GM12864 (cell line): ENCODE data around the gene NTF4.

ENCODE experiments used
- DNase-seq: peaks from one replicate; pipeline ENCODE4 v3.0.0-alpha.2; 2011; ENCODE audit warnings: low read depth
- H3K4me3 ChIP-seq: 2 replicates; pipeline ENCODE4 v1.5.1; 2011; ENCODE audit warnings: mild to moderate bottlenecking, low read depth, low read length, control low read depth
- CTCF ChIP-seq: IDR thresholded peaks from 2 replicates; pipeline ENCODE4 v1.5.1; 2011; ENCODE audit warnings: low read depth, mild to moderate bottlenecking, moderate library complexity, low read length, control low read depth, inconsistent platforms; ENCODE audit errors: missing control alignments

Gene NTF4

GRCh38 chr19:49109051-49109450, 44.4 kb upstream of the NTF4 start:
- H3K4me3 ChIP-seq = no peak overlapping the region
- no peak for TF ChIP-seq CTCF
- no peak for DNase-seq

GRCh38 chr19:49107625-49108459, 43.2 kb upstream of the NTF4 start:
- no peak overlapping the region for H3K4me3 ChIP-seq
- no peak for DNase-seq
- TF ChIP-seq CTCF = no peak

- no peak for DNase-seq
- TF ChIP-seq CTCF = peak; percentile 90
- no peak overlapping the region for H3K4me3 ChIP-seq
These were observed 42.1 kb upstream of the NTF4 start for GRCh38 chr19:49106648-49107135.

GRCh38 chr19:49104229-49104864, 39.7 kb upstream of the NTF4 start:
- DNase-seq = no peak
- no peak for TF ChIP-seq CTCF
- no peak overlapping the region for H3K4me3 ChIP-seq

GRCh38 chr19:49103331-49104085, 38.9 kb upstream of the NTF4 start:
- H3K4me3 ChIP-seq = no peak overlapping the region
- TF ChIP-seq CTCF = no peak
- DNase-seq = no peak

GRCh38 chr19:49102303-49102702, 37.7 kb upstream of the NTF4 start:
- DNase-seq = no peak
- no peak for TF ChIP-seq CTCF
- H3K4me3 ChIP-seq = no peak overlapping the region
